Kasumi-1 (cell line): ENCODE results near the gene FNDC3B.

Experiments used
- DNase-seq, 2 experiments: peaks; one replicate each; lab custom pipeline; 2025; lab: John Stamatoyannopoulos, UW

Gene FNDC3B

GRCh38 chr3:172135185-172135584, 95.8 kb downstream of the FNDC3B start:
- no peak for DNase-seq

- DNase-seq: no peak
These were observed 96.4 kb downstream of the FNDC3B start for GRCh38 chr3:172135820-172136219.

GRCh38 chr3:172136330-172136729, 97.0 kb downstream of the FNDC3B start:
- DNase-seq: no peak

- peak in 1 of 2 experiments; percentile 38 for DNase-seq
These were observed 98.2 kb downstream of the FNDC3B start for GRCh38 chr3:172137287-172138192.

GRCh38 chr3:172138193-172138537, 98.8 kb downstream of the FNDC3B start:
- DNase-seq: no peak

GRCh38 chr3:172138792-172139507, 99.6 kb downstream of the FNDC3B start:
- peak; percentile 54 to 64 for DNase-seq

- no peak for DNase-seq
These were observed 100.3 kb downstream of the FNDC3B start for GRCh38 chr3:172139528-172140276.

GRCh38 chr3:172140499-172141391, 101.4 kb downstream of the FNDC3B start:
- DNase-seq: no peak

GRCh38 chr3:172142051-172142863, 102.9 kb downstream of the FNDC3B start:
- peak in 1 of 2 experiments; percentile 13 for DNase-seq

GRCh38 chr3:172142864-172143451, 103.6 kb downstream of the FNDC3B start:
- no peak for DNase-seq

- no peak for DNase-seq
These were observed 104.5 kb downstream of the FNDC3B start for GRCh38 chr3:172143739-172144497.

GRCh38 chr3:172144601-172145000, 105.2 kb downstream of the FNDC3B start:
- DNase-seq: no peak

- DNase-seq: no peak
These were observed 105.8 kb downstream of the FNDC3B start for GRCh38 chr3:172145031-172145686.

GRCh38 chr3:172146349-172146748, 107.0 kb downstream of the FNDC3B start:
- DNase-seq: no peak

- DNase-seq: no peak
These were observed 107.9 kb downstream of the FNDC3B start for GRCh38 chr3:172147113-172147818.

GRCh38 chr3:172148241-172148640, 108.9 kb downstream of the FNDC3B start:
- peak; percentile 38 to 65 for DNase-seq

- DNase-seq: no peak
These were observed 109.6 kb downstream of the FNDC3B start for GRCh38 chr3:172148702-172149565.
